Mesangial cell (primary cell): Measurements from ENCODE around the gene ACSM3. TPM values are rescaled to one million over a fixed set of nuclear protein-coding genes. Genes with fewer than 3 reads are reported as not detected.

ENCODE experiments used
- total RNA-seq: library from RNA; depleted of rRNA; stranded (reverse); fragments of >200 nt; gene quantifications from 2 replicates; pipeline ENCODE4 v1.2.3, GENCODE V29; 2015

Gene ACSM3, protein sequence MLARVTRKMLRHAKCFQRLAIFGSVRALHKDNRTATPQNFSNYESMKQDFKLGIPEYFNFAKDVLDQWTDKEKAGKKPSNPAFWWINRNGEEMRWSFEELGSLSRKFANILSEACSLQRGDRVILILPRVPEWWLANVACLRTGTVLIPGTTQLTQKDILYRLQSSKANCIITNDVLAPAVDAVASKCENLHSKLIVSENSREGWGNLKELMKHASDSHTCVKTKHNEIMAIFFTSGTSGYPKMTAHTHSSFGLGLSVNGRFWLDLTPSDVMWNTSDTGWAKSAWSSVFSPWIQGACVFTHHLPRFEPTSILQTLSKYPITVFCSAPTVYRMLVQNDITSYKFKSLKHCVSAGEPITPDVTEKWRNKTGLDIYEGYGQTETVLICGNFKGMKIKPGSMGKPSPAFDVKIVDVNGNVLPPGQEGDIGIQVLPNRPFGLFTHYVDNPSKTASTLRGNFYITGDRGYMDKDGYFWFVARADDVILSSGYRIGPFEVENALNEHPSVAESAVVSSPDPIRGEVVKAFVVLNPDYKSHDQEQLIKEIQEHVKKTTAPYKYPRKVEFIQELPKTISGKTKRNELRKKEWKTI
- 2.9 and 13.4 TPM in 2 replicates for total RNA-seq

GRCh38 chr16:20763461-20764232, at the start of gene ACSM3:
TSS of gene ACSM3 (plus strand) at chr16:20764014. CDS start at chr16:20770035, 6,021 bp downstream.

GRCh38 chr16:20741554-20742285, 22.1 kb upstream of the ACSM3 start, which contains the start of gene THUMPD1:
TSS of gene THUMPD1 (minus strand) at chr16:20741818. CDS start at chr16:20741739, 79 bp downstream.

GRCh38 chr16:20806168-20807050, 42.6 kb downstream of the ACSM3 start, which contains the start of the genes ERI2 and REXO5:
TSS of gene ERI2 (minus strand) at chr16:20806472. CDS start at chr16:20806430, 42 bp downstream.
TSS of gene REXO5 (plus strand) at chr16:20806527. CDS start at chr16:20806954, 427 bp downstream.

Other genes starting within 250 kb of the ACSM3 start
- under 0.01 TPM in 1 of 2 replicates, not detected in the other for gene ACSM2B, start 187.6 kb upstream of the ACSM3 start, total RNA-seq
- under 0.01 and 1.0 TPM in 2 replicates for gene ACSM1, start 66.3 kb upstream of the ACSM3 start, total RNA-seq
- gene THUMPD1, start 22.2 kb upstream of the ACSM3 start, total RNA-seq, result 57.7 and 90.6 TPM in 2 replicates
- gene ERI2, start 42.5 kb downstream of the ACSM3 start, total RNA-seq, result 8.5 and 9.4 TPM in 2 replicates
- gene REXO5, start 42.5 kb downstream of the ACSM3 start, total RNA-seq, result 0.89 and 4.9 TPM in 2 replicates
- 5.2 and 10.3 TPM in 2 replicates for gene DCUN1D3, start 136.3 kb downstream of the ACSM3 start, total RNA-seq
- gene LYRM1, start 136.8 kb downstream of the ACSM3 start, total RNA-seq, result 24.3 and 27.0 TPM in 2 replicates